ENCODE results near the gene CBFA2T2.
"Not testable (repeated sequence)": the region's sequence is repeated elsewhere in the genome, so short reads cannot be mapped to it uniquely, and the experiment has no call there.

DNA sequence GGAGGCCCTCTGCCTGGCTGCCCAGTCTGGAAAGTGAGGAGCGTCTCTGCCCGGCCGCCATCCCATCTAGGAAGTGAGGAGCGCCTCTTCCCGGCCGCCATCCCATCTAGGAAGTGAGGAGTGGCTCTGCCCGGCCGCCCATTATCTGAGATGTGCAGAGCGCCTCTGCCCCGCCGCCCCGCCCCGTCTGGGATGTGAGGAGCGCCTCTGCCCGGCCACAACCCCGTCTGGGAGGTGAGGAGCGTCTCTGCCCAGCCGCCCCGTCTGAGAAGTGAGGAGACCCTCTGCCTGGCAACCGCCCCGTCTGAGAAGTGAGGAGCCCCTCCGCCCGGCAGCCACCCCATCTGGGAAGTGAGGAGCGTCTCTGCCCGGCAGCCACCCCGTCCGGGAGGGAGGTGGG lies 209.1 kb downstream of the CBFA2T2 start:
- TF ChIP-seq, protein P1, sequence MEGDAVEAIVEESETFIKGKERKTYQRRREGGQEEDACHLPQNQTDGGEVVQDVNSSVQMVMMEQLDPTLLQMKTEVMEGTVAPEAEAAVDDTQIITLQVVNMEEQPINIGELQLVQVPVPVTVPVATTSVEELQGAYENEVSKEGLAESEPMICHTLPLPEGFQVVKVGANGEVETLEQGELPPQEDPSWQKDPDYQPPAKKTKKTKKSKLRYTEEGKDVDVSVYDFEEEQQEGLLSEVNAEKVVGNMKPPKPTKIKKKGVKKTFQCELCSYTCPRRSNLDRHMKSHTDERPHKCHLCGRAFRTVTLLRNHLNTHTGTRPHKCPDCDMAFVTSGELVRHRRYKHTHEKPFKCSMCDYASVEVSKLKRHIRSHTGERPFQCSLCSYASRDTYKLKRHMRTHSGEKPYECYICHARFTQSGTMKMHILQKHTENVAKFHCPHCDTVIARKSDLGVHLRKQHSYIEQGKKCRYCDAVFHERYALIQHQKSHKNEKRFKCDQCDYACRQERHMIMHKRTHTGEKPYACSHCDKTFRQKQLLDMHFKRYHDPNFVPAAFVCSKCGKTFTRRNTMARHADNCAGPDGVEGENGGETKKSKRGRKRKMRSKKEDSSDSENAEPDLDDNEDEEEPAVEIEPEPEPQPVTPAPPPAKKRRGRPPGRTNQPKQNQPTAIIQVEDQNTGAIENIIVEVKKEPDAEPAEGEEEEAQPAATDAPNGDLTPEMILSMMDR (optimal IDR thresholded peaks at IDR 0.05 in 1 of 3, IDR thresholded peaks at IDR 0.05 in 1 of 3, conservative IDR thresholded peaks at IDR 0.05 in 1 of 3; ENCODE audit: extremely low read depth in 1 of 3, insufficient read depth in 2 of 3, low read length in 3 of 3): not testable (repeated sequence)
- not testable (repeated sequence) for TF ChIP-seq EZH2 (IDR thresholded peaks at IDR 0.05; ENCODE audit: low read length)

Measured in keratinocyte (primary cell).